Stimulated activated naive CD4-positive, alpha-beta T cell (primary cell): ENCODE data around the gene BRWD1.
A peak's percentile ranks its signal among the peaks of the same experiment; 100 is the strongest.

ENCODE experiments used
- DNase-seq, 6 experiments: peaks; one replicate each; lab custom pipeline; 2025; lab: John Stamatoyannopoulos, UW

The BRWD1 gene

GRCh38 chr21:39327727-39328126 is 14.3 kb upstream of the BRWD1 start:
- DNase-seq: no peak

DNA sequence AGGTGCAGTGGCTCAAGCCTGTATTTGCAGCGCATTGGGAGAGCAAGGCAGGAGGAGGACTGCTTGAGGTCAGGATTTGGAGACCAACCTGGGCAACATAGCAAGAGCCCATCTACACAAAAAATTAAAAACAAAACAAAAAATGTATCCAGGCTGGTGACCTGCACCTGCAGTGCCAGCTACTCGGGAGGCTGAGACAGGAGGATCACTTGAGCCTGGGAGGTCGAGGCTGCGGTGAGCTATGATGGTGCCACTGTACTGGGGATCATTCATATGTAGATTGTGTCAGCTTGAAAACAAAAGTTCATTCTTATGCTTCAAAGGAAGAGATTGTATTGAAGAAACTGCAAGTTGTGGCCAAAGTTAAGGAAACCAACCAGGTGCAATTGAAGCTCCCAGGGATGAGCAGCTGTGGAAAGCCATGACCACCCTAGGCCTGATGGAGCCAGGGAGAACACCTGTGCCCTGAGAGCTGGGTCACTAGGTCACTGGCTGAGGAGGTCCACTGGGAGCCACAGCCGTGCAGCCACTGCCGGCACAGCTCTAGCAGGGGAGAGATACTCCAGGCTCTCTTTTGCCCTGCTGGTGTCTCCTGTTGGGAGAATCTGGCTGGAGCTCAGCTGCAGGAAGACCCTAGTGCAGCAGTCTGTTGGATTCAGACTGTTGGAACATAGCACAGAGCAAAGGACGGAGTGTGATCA is 13.3 kb upstream of the BRWD1 start:
- no peak for DNase-seq

GRCh38 chr21:39325458-39325857 is 12.0 kb upstream of the BRWD1 start:
- no peak for DNase-seq

DNA sequence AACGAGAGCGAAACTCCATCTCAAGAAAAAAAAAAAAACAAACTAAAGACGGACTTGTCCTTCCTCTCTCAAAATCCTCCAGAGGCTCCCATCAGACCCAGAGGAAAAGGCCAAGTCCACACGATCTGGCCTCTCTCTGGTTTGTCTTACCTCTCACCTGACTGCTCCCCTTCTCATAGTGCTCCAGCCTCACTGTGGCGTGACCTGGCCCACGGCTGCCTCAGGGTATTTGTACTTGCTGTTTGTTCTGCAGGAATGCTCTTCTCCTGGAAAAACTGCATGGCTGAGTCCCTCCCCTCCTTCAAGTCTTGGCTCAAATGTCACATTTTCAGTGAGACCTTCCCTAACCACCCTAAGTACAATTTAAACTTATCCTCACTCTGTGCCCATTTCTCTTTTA is 8.0 kb upstream of the BRWD1 start:
- DNase-seq: no peak

- DNase-seq: no peak
These were observed 6.4 kb upstream of the BRWD1 start for GRCh38 chr21:39319814-39320332.

GRCh38 chr21:39319251-39319756 is 5.9 kb upstream of the BRWD1 start:
- no peak for DNase-seq

- no peak for DNase-seq
These were observed 4.9 kb upstream of the BRWD1 start for GRCh38 chr21:39318091-39318959.

DNA sequence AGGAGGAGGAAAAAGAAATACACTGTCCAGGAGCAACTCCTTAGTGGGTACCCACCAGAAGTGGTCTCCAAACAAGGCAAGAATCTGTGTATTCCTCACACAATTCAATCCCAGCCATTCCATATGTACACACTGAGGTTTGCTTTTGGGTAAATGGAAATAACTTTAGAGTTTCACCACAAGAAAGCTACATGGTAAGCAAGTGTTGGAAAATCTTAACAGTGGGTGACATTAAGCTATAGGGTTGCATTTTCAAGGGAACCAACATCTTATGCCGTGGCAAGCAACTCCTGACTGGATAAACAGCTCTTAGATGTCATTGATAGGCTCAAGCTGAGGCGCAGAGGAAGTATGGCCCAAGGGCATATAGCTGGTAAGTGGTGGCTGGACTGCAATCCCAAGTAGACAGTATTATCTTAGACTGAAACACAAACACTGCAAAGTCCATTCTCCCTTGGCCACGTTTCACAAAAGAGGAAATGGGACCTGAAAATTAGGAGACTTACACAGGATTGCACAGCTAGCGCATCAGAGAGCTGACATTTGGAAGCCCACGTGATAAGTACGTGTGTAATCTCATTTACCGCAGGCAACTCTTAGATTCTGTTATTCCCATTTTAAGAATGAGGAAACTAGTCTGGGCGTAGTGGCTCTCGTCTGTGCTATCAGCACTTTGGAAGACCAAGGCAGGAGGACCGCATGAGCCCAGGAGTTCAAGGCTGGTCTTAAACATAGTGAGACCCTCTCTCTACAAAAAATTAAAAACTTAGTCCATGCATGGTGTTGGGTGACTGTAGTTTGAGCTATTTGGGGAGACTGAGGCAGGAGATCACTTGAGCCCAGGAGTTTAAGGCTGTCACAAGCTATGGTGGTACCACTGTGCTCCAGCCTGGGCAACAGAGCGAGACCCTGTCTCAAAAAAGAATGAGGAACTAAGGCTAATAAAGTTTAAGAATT is 4.0 kb upstream of the BRWD1 start:
- DNase-seq: no peak

DNA sequence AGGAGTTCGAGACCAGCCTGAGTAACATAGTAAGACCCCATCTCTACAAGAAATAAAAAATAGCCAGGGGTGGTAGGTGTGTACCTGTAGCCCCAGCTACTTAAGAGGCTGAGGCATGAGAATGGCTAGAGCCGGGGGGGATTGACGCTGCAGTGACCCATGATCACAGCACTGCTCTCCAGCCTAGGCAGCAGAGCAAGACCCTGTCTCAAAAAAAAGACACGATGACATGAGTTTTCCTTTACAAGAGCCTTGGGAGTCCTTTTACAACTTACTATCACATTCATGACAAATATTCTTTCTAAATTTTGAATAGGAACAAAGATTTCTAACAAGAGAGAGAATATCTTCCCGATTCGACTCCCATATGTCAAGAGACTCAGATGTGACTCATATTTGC is 3.3 kb upstream of the BRWD1 start:
- no peak for DNase-seq

DNA sequence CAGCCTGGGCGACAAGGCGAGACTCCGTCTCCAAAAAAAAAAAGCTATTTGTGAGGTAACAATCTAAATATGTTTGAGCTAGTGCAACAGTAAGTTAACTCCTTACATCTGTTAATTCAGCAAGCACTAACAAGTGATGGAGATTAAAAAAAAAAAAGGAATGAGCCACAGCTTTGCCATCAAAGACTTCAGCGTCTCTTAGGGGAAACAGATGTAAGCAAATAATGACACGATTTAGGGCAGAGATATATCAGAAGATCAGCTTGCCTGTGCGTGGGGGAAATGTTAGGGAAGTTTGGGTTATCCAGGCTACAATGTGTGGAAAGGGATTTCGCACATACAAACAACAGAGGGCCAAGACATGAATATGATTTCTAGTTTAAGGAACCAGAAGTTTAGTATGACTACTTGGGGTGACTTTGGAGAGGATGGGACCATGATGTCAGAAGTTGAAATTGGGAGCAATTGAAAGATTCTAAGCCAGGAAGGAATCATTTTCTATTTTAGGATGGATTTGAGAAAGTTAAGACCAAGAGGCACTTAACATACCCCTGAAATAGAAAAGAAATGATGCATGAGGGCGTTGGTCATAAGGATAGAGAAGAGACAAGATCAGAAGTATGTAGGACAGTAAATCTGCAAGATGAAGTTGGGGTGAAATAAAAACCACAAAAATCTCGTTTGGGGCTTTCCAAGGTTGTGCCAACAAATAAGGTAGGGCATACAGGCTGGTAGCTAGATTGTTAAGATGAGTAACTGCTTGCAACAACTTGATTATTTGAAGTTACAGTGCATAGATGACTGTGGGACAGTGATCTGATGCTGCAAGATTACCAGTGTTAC is 2.4 kb upstream of the BRWD1 start:
- no peak for DNase-seq

DNA sequence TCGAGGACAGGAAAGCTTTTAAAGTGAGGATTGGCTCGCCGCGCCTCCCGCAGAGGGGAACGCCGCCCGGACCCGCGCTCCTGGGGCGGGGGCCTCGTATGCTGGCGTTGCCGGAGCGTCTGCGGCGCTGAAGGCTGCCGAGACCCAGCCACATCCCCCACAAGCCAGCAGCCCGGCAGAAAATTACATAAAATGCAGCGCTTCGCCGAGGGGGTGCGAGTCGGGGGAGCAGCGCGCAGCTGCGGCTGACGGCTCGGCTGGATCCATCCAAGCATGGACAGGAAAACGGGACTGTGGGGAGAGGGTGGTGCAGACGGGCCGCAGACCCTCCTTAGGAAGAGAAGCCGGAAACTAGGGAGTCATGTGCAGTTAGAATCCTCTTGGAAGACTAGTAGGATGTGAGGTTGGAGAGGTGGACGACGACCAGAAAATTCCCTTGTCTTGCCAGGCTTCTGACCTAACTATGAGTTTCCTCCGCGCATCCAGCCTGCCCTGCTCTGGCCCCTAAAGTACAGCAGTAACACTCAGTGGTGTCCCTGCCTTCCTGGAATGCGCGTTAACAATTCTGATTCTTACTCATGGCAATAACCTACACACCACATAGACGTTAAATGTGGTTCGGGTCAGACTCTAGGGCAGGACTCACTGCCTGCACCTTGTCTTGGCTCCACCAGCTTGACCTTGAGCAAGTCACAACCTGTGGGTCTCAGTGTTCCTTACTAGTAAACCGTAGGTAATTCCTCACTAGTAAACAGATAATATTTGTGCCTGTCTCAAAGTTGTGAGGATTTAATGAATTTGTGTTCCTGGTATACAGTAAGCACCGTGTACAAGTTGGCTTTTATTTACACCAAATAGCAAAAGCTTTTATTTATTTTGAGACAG is 953 bp upstream of the BRWD1 start:
- peak in 5 of 6 experiments; percentile 37 to 70 (median 44) for DNase-seq

GRCh38 chr21:39313042-39313570 is 326 bp downstream of the BRWD1 start:
- peak in 4 of 6 experiments; percentile 31 to 69 (median 40) for DNase-seq

DNA sequence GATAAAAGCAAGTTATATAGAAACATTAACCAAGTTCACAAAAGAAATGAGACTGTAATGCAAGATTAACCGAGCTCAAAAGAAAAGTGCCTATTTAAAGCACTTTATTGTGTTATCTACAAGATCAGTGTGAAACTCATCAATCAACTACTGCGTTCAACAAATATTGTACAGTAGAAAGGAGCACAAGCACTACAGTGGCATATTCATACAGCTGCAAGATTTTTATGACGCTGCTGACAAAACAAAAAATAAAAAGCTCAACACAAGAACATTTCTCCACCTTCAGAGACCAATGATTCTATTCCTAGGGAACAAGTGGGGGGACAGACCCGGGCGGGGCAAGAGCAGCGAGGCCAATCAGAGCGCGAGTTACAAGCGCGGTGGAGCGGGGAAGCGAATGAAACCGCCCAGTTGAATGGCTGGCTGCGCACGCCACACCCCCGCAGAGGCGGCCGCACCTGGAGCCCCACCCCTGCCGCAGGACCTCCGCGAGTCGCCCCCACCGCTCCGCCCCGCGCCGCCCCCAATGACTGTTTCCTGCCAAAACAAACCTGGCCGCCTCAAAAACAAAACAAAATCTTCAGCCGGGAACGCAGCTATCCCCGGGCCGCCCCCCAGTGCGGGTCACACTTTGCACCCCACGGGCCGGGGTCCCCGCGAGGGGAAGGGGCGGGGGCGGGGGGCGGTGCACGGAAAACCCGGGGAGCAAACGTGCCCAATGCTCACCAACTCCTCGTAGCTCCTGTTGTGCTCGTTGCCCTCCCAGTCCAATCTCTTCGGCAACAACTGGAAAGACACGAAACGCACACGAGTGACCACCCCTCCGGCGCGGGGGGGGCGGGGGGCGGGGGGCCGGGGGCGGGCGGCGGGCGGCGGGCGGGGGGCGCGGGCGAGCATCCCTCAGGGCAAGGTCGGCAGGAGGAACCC is 1.1 kb downstream of the BRWD1 start:
- peak; percentile 92 to 97 (median 95) for DNase-seq

DNA sequence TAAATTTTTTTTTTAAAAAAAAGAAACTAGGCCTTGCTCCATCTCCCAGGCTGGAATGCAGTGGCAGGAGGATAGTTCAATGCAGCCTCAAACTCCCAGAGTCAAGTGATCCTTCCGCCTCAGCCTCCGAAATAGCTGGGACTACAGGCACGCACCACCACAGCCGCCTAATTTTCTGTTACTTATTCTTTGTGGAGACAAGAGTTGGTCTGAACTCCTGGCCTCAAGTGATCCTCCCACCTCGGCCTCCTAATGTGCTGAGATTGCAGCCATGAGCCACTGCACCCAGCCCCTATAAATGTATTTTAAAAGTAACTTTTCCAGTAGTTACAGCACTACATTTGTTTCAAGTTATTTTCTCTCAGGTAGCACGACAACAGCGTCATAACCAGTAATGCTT is 2.3 kb downstream of the BRWD1 start:
- DNase-seq: no peak

- no peak for DNase-seq
These were observed 6.0 kb downstream of the BRWD1 start for GRCh38 chr21:39307466-39307865.

DNA sequence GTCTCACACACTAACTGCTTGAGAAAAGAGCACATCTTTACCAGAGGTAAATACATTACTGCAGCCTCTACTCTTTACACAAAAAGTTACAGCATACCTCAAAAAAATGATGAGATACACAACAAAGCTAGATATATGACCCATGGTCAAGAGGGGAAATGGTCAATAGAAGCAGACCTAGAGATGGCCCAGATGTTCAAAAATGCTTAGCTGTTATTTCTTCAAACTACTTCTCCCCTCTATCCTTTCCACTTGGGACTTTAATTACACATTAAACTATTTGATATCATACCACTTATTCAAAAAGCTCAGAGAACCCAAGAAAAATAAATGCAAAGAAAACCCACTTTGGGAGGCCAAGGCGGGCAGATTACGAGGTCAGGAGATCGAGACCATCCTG is 12.8 kb downstream of the BRWD1 start:
- DNase-seq: no peak

- no peak for DNase-seq
These were observed 16.5 kb downstream of the BRWD1 start for GRCh38 chr21:39296891-39297290.

DNA sequence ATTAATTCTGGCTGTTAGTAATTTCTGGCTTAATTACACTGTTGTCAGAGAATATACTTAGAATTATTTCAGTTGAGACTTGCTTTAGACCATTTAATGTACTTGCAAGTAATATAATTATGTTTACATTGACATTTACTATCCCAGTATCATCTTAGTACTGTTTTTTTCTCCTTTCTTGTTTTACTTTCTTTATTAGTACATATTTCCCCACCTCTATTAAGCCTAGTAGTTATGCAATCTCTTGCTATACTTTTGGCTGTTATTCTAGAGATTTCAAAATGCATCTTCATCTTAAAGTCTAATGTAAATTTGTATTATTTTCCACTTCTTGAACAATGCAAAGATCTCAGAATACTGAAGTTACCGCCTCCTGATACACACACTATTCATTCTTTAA is 24.4 kb downstream of the BRWD1 start:
- DNase-seq: no peak
